Lower leg skin (tissue), 4 donors: Measurements from ENCODE around the gene VTI1A. TPM values are rescaled to one million over a fixed set of nuclear protein-coding genes. Genes with fewer than 3 reads are reported as not detected.

Source experiments
- DNase-seq, 2 donors: peaks; one replicate each; pipeline ENCODE4 v3.0.0-alpha.2; 2019; ENCODE audit warnings: low spot score in 2 of 2
- H3K4me3 ChIP-seq: fragments of 200-600 bp; sonication (generic); 2 replicates; pipeline ENCODE4 v1.5.1; 2017; ENCODE audit warnings: mild to moderate bottlenecking, low read depth; ENCODE audit not compliant: poor library complexity, severe bottlenecking
- POLR2A ChIP-seq, 2 donors: fragments of 450-650 bp; IDR thresholded peaks; one replicate each; pipeline ENCODE4 v1.6.1; 2016 to 2017; ENCODE audit warnings: antibody characterized with exemption in 2 of 2, mild to moderate bottlenecking in 1 of 2, moderate library complexity in 1 of 2
- WGBS, 2 donors: methylation state at CpG; one replicate each; pipeline ENCODE4 v1.1.5; 2018; 5-methylcytosine and 5-hydroxymethylcytosine counted together
- intact Hi-C: fragments of 100-400 bp; cut with DNase I; formaldehyde crosslinking; loops from one replicate; pipeline ENCODE4 v1.15.0; 2023; ENCODE audit warnings: low total_unique reads
- total RNA-seq, 4 donors: library from RNA; depleted of rRNA; stranded (reverse); fragments of >200 nt; gene quantifications; one replicate each; pipeline ENCODE4 v1.1.0, GENCODE V29; 2016
- TF ChIP-seq, protein P1 (sequence below), 3 donors: fragments of 450-650 bp; IDR thresholded peaks; one replicate each; pipeline ENCODE4 v1.5.1; 2016; ENCODE audit warnings: antibody characterized with exemption in 3 of 3, mild to moderate bottlenecking in 3 of 3, moderate library complexity in 2 of 3

Gene VTI1A
- total RNA-seq, 4 donors from 2014 or later = 30.8 to 85.7 (median 35.6) TPM

DNA sequence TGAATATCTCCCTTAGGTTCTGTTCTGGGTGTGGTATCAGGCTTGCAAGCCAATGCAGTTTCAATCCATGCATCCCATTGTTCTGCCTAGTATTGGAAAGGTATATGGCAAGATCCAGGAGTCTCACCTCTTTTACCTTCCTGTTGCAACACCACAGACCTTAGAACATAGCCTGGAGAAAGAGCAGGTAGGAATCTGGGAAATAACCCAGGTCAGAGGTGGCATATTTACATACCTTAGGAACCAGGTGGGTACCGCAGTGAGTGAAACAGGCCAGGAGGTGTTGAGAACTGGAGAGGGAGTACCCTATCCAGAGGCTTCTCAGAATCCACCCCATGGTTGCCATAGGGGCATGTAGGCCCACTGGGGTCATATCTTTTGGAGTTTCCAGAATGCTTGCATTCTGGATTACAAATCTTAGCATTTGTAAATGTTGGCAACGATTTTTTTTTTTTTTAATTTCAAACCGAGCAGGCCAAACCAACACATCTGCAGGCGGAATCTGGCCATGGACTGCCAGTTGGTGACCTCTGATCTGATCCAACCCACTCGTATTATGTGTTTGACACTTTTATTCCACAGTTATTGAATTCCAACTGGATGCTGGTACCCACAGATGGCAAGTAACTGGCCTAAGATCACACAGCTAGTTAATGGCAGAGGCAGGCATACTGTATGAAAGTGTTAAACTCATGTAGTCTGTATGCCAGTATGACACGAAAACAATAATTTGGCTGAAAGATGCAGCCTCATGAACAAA, 322.8 kb downstream of the VTI1A start:
- intact Hi-C loops = no loop called here
- no peak overlapping the region for H3K4me3 ChIP-seq
- 64 to 71% methylated on average over 6 of the region's 6 CpGs for WGBS, 2 donors
- no peak for DNase-seq
- no peak for TF ChIP-seq POLR2A (IDR thresholded peaks at IDR 0.05)
- TF ChIP-seq, protein P1, sequence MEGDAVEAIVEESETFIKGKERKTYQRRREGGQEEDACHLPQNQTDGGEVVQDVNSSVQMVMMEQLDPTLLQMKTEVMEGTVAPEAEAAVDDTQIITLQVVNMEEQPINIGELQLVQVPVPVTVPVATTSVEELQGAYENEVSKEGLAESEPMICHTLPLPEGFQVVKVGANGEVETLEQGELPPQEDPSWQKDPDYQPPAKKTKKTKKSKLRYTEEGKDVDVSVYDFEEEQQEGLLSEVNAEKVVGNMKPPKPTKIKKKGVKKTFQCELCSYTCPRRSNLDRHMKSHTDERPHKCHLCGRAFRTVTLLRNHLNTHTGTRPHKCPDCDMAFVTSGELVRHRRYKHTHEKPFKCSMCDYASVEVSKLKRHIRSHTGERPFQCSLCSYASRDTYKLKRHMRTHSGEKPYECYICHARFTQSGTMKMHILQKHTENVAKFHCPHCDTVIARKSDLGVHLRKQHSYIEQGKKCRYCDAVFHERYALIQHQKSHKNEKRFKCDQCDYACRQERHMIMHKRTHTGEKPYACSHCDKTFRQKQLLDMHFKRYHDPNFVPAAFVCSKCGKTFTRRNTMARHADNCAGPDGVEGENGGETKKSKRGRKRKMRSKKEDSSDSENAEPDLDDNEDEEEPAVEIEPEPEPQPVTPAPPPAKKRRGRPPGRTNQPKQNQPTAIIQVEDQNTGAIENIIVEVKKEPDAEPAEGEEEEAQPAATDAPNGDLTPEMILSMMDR (IDR thresholded peaks at IDR 0.05) = no peak

DNA sequence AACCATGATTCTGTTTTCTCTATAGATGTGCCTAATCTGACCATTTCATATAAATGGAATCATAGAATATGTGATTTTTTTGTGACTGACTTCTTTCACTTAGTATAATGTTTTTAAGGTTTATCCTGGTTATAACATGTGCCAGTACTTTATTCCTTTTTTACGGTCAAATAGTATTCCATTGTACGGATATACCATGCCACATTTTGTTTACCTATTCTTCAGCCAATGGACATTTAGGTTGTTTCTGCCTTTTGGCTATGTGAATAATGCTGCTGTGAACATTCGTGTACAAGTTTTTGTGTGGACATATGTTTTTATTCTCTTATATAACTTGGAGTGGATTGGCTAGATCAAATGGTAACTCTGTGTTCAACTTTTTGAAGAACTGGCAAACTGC, 324.7 kb downstream of the VTI1A start:
- DNase-seq = no peak
- TF ChIP-seq POLR2A (IDR thresholded peaks at IDR 0.05) = no peak
- TF ChIP-seq, protein P1 (IDR thresholded peaks at IDR 0.05) = no peak
- WGBS, 2 donors = 99% methylated on average over 3 of the region's 3 CpGs
- H3K4me3 ChIP-seq = no peak overlapping the region
- intact Hi-C loops = no loop called here

DNA sequence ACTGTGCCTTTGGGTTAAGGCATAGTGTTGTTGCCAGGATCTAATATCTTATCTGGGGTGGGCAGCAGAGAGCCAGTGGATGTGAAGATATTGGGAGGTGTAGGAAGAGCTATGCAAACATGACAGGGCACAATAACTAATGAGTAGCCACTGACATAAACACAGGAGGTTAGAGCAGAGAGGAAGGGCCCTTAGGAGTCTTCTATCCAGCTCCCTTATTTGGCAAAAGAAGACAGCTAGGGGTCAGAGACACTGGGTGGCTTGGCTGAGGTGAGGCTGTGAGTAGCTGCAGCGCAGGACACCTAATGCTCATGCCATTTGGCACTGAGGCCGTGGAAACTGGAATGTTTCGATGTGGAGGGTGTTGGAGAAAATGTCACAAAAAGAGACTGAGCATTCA, 326.8 kb downstream of the VTI1A start:
- DNase-seq = no peak
- TF ChIP-seq, protein P1 (IDR thresholded peaks at IDR 0.05) = no peak
- TF ChIP-seq POLR2A (IDR thresholded peaks at IDR 0.05) = no peak
- WGBS, 2 donors = 94 to 96% methylated on average over 3 of the region's 3 CpGs
- intact Hi-C loops = no loop called here
- no peak overlapping the region for H3K4me3 ChIP-seq

DNA sequence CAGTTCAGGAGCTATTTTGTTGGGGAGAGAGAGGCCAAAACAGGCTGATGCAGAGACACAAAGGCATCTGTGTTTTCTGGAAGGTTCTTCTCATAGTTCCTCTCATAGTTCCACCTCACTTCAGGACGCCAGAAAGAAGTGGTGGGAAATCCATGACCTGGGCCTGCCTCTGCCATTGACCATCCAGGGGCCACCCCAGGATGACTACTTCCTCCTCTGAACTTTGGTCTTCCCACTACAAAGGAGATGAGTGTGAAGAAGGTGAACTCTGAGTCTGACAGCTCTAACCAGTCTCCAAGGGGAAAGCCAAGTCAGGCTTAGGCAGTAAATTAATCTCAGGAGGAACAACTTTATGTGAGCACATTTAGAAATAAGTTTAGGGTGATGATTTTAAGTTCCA, 327.2 kb downstream of the VTI1A start:
- intact Hi-C loops = no loop called here
- no peak for TF ChIP-seq POLR2A (IDR thresholded peaks at IDR 0.05)
- TF ChIP-seq, protein P1 (IDR thresholded peaks at IDR 0.05) = no peak
- WGBS, 2 donors = 89 to 95% methylated on average over 1 of the region's 1 CpG
- no peak overlapping the region for H3K4me3 ChIP-seq
- DNase-seq = no peak

DNA sequence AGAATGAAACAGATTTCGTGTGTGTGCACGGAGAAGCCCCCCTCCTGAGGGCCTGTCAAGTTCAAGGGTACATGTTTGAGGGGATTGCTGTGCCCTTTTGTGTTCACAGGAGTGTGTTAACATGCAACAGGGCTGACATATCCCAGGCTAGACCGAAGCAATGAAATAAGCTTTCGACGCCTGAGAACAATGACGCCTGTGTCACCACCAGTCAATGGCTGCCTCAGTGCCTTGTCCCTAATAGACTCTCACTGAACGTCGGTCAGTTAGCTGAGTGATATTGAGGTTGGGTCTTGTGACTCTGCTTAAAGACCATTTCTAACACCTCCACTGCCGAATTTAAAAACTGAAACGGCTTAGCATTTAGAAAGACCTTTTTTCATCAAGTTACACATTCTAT, 327.8 kb downstream of the VTI1A start:
- no peak overlapping the region for H3K4me3 ChIP-seq
- 94 to 99% methylated on average over 10 of the region's 10 CpGs for WGBS, 2 donors
- TF ChIP-seq, protein P1 (IDR thresholded peaks at IDR 0.05) = no peak
- no peak for TF ChIP-seq POLR2A (IDR thresholded peaks at IDR 0.05)
- no peak for DNase-seq
- intact Hi-C loops = no loop called here

DNA sequence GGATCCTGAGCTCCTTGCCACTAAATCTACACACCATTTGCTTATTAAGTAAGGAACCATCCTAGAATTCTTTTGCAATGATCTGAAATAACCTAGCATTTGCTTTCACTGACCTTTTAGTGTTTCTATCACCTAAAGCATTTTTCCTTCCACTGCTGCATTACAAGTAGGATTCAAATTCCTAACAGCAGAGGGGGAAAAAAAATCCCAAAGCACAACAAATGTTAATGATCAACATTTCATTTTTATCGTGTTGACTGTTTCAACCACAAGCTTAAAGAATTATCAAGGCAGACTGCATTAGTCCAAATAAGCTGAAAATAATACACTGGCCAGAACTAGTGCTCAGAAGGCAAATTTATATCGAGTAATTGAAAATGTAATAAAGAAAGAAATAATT, 328.4 kb downstream of the VTI1A start:
- H3K4me3 ChIP-seq = no peak overlapping the region
- TF ChIP-seq POLR2A (IDR thresholded peaks at IDR 0.05) = no peak
- TF ChIP-seq, protein P1 (IDR thresholded peaks at IDR 0.05) = no peak
- no peak for DNase-seq
- intact Hi-C loops = no loop called here
- WGBS, 2 donors = 53 to 54% methylated on average over 2 of the region's 2 CpGs
